ENCODE results near the gene HSPA5. TPM values are rescaled to one million over a fixed set of nuclear protein-coding genes. Genes with fewer than 3 reads are reported as not detected.

Gene HSPA5
- total and polyA plus RNA-seq, 2 of the 4 experiments (the other 2 are of a cell fraction) = 118 to 419 TPM

- no peak overlapping the region for H2BK20ac ChIP-seq (ENCODE audit: low read depth, low read length)
- no peak overlapping the region for H2BK5ac ChIP-seq (ENCODE audit: low read depth, low read length, poor library complexity, severe bottlenecking)
- no peak for ATAC-seq (ENCODE audit: low read depth)
- intact Hi-C loops (cut with micrococcal nuclease) = no loop called here
- H4K8ac ChIP-seq (ENCODE audit: low read depth in 2 of 2, low read length in 2 of 2) = no peak overlapping the region
- no peak for DNase-seq
- no peak overlapping the region for H3K56ac ChIP-seq (ENCODE audit: extremely low read depth, insufficient read depth, low read length)
- H4K91ac ChIP-seq (ENCODE audit: insufficient read depth, low read depth, low read length) = no peak overlapping the region
- H3K79me1 ChIP-seq (ENCODE audit: low read depth in 1 of 2, low read length in 2 of 2) = peaks cover 0 to 9% of the 10 kb centered on the region in 2 experiments; a peak in 2 of 4 replicates
- ChIA-PET POLR2A (ENCODE audit: unreplicated experiment) (no interaction called here), CTCF (no interaction called here)
- no peak overlapping the region for H3K18ac ChIP-seq (ENCODE audit: low read depth, low read length)
- no peak overlapping the region for H3K4me2 ChIP-seq (ENCODE audit: low read depth, low read length)
- no peak overlapping the region for H3K9ac ChIP-seq (ENCODE audit: low read depth, low read length)
- no peaks in the 10 kb centered on the region for H3K27me3 ChIP-seq (ENCODE audit: control insufficient read depth, insufficient read depth, low read length)
- in situ Hi-C loops (cut with MboI; ENCODE audit: low sequenced_read_pairs) = no loop called here
- H3K9me3 ChIP-seq (ENCODE audit: control insufficient read depth, insufficient read depth, low read length) = no peaks in the 10 kb centered on the region
- no peak overlapping the region for H3K4me3 ChIP-seq (ENCODE audit: insufficient read depth, low read depth, low read length)
- no peak overlapping the region for H3K27ac ChIP-seq (ENCODE audit: insufficient read depth, low read length)
- no peaks in the 10 kb centered on the region for H3K36me3 ChIP-seq (ENCODE audit: control insufficient read depth, insufficient read depth, low read length)
- H4K20me1 ChIP-seq (ENCODE audit: insufficient read depth, low read length) = peaks cover 12% of the 10 kb centered on the region
- H3K23ac ChIP-seq (ENCODE audit: low read depth, low read length) = no peak overlapping the region
- H2AFZ ChIP-seq (replicated peaks; ENCODE audit: low read length, poor library complexity) = no peak overlapping the region
- H3K9me1 ChIP-seq (ENCODE audit: insufficient read depth, low read length) = 0 out of 2 replicates have a peak, but pooled peaks cover 3% of the 10 kb centered on the region
- no peak overlapping the region for H4K5ac ChIP-seq (ENCODE audit: low read depth, low read length)
- no peak overlapping the region for H2AK5ac ChIP-seq (ENCODE audit: low read depth, low read length)
- H2BK15ac ChIP-seq (ENCODE audit: low read depth, low read length) = no peak overlapping the region
- H3K14ac ChIP-seq (replicated peaks; ENCODE audit: low read depth, low read length) = no peak overlapping the region
- H2BK120ac ChIP-seq (ENCODE audit: low read depth, low read length) = no peak overlapping the region
- TF ChIP-seq RCOR1 (IDR thresholded peaks at IDR 0.05; ENCODE audit: insufficient replicate concordance, low read length) = no peak
- no peak for TF ChIP-seq MAZ (IDR thresholded peaks at IDR 0.05; ENCODE audit: borderline replicate concordance, low read depth, low read length)
- TF ChIP-seq MXI1 (IDR thresholded peaks at IDR 0.05; ENCODE audit: borderline replicate concordance, low read depth, low read length) = no peak
- dilution Hi-C loops (cut with HindIII; ENCODE audit: low sequenced_read_pairs, unreplicated experiment) = no loop called here
- no TSS peak for BruUV-seq (replicated peaks)
- H2AK9ac ChIP-seq (replicated peaks; ENCODE audit: low read depth, low read length, poor library complexity) = no peak overlapping the region
- H3K4me1 ChIP-seq (ENCODE audit: control insufficient read depth, insufficient read depth, low read length) = 0 out of 2 replicates have a peak, but pooled peaks cover 2% of the 10 kb centered on the region
- WGBS, 2 experiments (ENCODE audit: extremely low coverage in 2 of 2, insufficient read length in 1 of 2) = 100% methylated on average over 1 of the region's 6 CpGs; no CpG with 5 or more reads in 1 of the 2 experiments
- H3K4ac ChIP-seq (ENCODE audit: low read depth, low read length) = no peak overlapping the region
Measured at GRCh38 chr9:125258160-125258785, 17.1 kb upstream of the HSPA5 start.
